ENCODE results near the gene APLF. TPM values are rescaled to one million over a fixed set of nuclear protein-coding genes. Genes with fewer than 3 reads are reported as not detected.

Gene APLF
- total RNA-seq, 1 donor from 2014 or later: 2.5 TPM

- Mint-ChIP-seq H3K27me3 (ENCODE audit: low read depth, unreplicated experiment) (no peaks in the 10 kb centered on the region), H3K36me3 (ENCODE audit: low read depth, unreplicated experiment) (no peaks in the 10 kb centered on the region), H3K4me1 (ENCODE audit: low read depth, unreplicated experiment) (peaks cover 5% of the 10 kb centered on the region), H3K27ac (ENCODE audit: unreplicated experiment) (peak overlapping the region; percentile 94), H3K9me3 (ENCODE audit: unreplicated experiment) (no peaks in the 10 kb centered on the region), H3K4me3 (ENCODE audit: unreplicated experiment) (peak overlapping the region; percentile 99)
- DNase-seq (ENCODE audit: low read depth) (no peak), FAIRE-seq (no peak)
- Histone ChIP-seq H3K36me3 (ENCODE audit: insufficient read depth, low read length) (no peaks in the 10 kb centered on the region), H3K79me2 (ENCODE audit: insufficient read depth, low read length) (peaks cover 11% of the 10 kb centered on the region), H3K9ac (ENCODE audit: low read length) (peak overlapping the region; percentile 96), H3K4me3 (ENCODE audit: insufficient read depth, low read depth, low read length) (peak overlapping the region; percentile 94), H4K20me1 (ENCODE audit: insufficient read depth, low read length) (no peaks in the 10 kb centered on the region), H3K27ac (ENCODE audit: low read depth, low read length) (peak overlapping the region; percentile 90), H3K27me3 (ENCODE audit: insufficient read depth, low read length) (no peaks in the 10 kb centered on the region), H3K4me1 (ENCODE audit: insufficient read depth, low read length) (peaks cover 7% of the 10 kb centered on the region), H2AFZ (ENCODE audit: low read depth, low read length) (peak overlapping the region; percentile 99), H3K4me2 (ENCODE audit: low read length) (peak overlapping the region; percentile 98), H3K9me3 (ENCODE audit: insufficient read depth, low read depth, low read length) (no peaks in the 10 kb centered on the region)
- TF ChIP-seq EZH2 (IDR thresholded peaks at IDR 0.05; ENCODE audit: insufficient read depth, low read length): no peak
- no peak for TF ChIP-seq CTCF (IDR thresholded peaks at IDR 0.05; ENCODE audit: insufficient read depth, low read depth, low read length)
Observed at GRCh38 chr2:68466778-68467076, 658 bp upstream of the APLF start.

- H2AFZ ChIP-seq (ENCODE audit: low read depth, low read length): no peak overlapping the region
- H3K9me3 Mint-ChIP-seq (ENCODE audit: unreplicated experiment): no peaks in the 10 kb centered on the region
- H3K4me1 ChIP-seq (ENCODE audit: insufficient read depth, low read length): peaks cover 7% of the 10 kb centered on the region
Observed at GRCh38 chr2:68468801-68469200, 1.4 kb downstream of the APLF start.

More at GRCh38 chr2:68468801-68469200, 1.4 kb downstream of the APLF start:
- Mint-ChIP-seq H3K27ac (ENCODE audit: unreplicated experiment) (no peak overlapping the region), H3K27me3 (ENCODE audit: low read depth, unreplicated experiment) (no peaks in the 10 kb centered on the region), H3K36me3 (ENCODE audit: low read depth, unreplicated experiment) (no peaks in the 10 kb centered on the region), H3K4me3 (ENCODE audit: unreplicated experiment) (peak overlapping the region; percentile 52), H3K4me1 (ENCODE audit: low read depth, unreplicated experiment) (peaks cover 10% of the 10 kb centered on the region)
- no peak overlapping the region for H3K27ac ChIP-seq (ENCODE audit: low read depth, low read length)
- no peaks in the 10 kb centered on the region for H3K9me3 ChIP-seq (ENCODE audit: insufficient read depth, low read depth, low read length)
- DNase-seq (ENCODE audit: low read depth) (no peak), FAIRE-seq (no peak)
- H3K79me2 ChIP-seq (ENCODE audit: insufficient read depth, low read length): peaks cover 11% of the 10 kb centered on the region
- H3K36me3 ChIP-seq (ENCODE audit: insufficient read depth, low read length): no peaks in the 10 kb centered on the region
- TF ChIP-seq EZH2 (IDR thresholded peaks at IDR 0.05; ENCODE audit: insufficient read depth, low read length) (no peak), CTCF (IDR thresholded peaks at IDR 0.05; ENCODE audit: insufficient read depth, low read depth, low read length) (no peak)
- peak overlapping the region; percentile 87 for H3K4me2 ChIP-seq (ENCODE audit: low read length)
- no peak overlapping the region for H3K9ac ChIP-seq (ENCODE audit: low read length)
- H3K27me3 ChIP-seq (ENCODE audit: insufficient read depth, low read length): no peaks in the 10 kb centered on the region
- H3K4me3 ChIP-seq (ENCODE audit: insufficient read depth, low read depth, low read length): no peak overlapping the region
- no peaks in the 10 kb centered on the region for H4K20me1 ChIP-seq (ENCODE audit: insufficient read depth, low read length)
